D721Med (cell line): ENCODE data around the gene UNC5C.

Experiments used
- DNase-seq: peaks from one replicate; pipeline ENCODE4 v3.0.0; 2011; ENCODE audit warnings: low spot score; ENCODE audit not compliant: insufficient read length
- FAIRE-seq: peaks from 2 replicates; lab custom pipeline; 2011; peaks lifted over from hg19 to GRCh38; lab: Jason Lieb, UNC
- TF ChIP-seq, protein P1 (sequence below): IDR thresholded peaks from 2 replicates; pipeline ENCODE4 v1.5.1; 2012; ENCODE audit warnings: mild to moderate bottlenecking, control low read depth; ENCODE audit not compliant: insufficient read depth; ENCODE audit errors: missing control alignments

The UNC5C gene

DNA sequence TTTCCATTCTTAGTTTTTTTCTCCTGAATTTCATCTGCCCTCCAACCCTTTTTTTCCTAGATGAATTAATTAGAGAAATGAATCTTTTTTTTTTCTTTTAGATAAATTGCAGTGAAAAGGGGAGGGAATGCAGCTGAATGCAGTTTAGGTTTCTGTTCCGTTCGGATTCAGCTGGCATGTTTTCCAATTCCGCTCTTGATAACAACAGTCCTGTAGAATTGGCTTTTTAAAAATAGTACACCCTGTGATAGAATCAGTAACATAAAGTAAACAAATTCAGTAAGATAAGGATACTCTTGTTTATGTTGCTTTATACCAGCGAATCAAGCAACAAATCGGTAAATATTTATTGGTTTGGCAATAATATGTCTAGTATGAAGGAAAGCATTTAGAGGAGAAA, 103.5 kb downstream of the UNC5C start:
- FAIRE-seq (no peak), DNase-seq (no peak)
- TF ChIP-seq, protein P1, sequence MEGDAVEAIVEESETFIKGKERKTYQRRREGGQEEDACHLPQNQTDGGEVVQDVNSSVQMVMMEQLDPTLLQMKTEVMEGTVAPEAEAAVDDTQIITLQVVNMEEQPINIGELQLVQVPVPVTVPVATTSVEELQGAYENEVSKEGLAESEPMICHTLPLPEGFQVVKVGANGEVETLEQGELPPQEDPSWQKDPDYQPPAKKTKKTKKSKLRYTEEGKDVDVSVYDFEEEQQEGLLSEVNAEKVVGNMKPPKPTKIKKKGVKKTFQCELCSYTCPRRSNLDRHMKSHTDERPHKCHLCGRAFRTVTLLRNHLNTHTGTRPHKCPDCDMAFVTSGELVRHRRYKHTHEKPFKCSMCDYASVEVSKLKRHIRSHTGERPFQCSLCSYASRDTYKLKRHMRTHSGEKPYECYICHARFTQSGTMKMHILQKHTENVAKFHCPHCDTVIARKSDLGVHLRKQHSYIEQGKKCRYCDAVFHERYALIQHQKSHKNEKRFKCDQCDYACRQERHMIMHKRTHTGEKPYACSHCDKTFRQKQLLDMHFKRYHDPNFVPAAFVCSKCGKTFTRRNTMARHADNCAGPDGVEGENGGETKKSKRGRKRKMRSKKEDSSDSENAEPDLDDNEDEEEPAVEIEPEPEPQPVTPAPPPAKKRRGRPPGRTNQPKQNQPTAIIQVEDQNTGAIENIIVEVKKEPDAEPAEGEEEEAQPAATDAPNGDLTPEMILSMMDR = no peak

DNA sequence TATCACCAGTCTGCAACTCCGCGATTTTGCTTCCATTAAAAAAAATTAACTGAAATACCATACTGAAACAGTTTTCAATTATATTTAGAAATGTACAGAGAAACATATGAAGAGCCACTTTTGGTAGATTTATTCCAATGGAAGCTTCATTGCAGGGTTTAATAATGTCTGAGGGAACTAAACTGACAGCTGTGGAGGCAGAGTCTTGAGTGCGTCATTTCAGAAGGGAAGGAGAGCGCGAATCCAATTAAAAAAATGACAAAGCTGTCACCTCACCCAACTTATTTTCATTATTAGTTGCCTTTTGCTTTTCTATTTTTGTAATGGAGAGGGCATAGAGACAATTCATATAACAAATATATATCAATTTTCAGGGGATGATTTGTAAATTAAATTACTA, 104.0 kb downstream of the UNC5C start:
- no peak for FAIRE-seq
- TF ChIP-seq, protein P1 = no peak
- DNase-seq = no peak

DNA sequence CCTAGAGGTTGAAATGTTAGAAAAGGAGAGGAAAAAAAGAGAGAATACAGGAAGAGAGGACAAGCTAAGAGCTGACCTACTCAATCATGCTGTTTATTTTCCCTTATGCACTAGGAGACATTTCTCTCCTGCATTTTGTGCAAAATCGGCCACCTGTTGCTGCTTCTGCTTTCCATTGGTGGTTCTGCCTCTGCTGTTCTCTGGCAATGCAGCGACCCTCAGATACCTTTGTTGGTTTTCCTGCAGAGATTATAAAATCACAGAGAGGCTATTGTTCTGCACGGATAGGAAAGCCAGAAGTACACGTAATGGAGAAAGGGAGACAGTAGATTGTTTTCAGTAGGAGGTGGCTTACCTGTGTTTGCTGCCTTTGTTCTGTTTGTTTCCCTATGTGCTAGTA, 108.9 kb downstream of the UNC5C start:
- FAIRE-seq (no peak), DNase-seq (no peak)
- TF ChIP-seq, protein P1 = no peak

DNA sequence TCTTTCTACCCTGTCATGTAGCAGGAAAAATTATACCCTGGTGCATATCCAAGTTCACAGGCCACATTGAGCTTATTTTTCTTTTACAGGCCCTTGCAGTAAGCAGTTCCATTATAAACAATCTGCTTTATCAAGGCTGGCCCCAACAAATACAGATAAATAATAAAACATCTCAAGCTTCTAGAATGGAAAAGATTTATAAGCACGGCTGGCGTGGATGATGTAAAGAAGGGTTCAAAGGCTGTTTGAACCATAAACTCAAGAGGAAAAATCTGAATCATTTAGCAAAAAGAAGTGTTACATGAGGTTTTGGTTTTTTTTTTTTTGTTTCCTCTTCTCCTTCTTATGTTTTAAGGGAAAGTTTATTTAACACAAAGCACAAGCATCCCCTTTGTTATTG, 109.7 kb downstream of the UNC5C start:
- TF ChIP-seq, protein P1 = no peak
- no peak for FAIRE-seq
- DNase-seq = no peak

DNA sequence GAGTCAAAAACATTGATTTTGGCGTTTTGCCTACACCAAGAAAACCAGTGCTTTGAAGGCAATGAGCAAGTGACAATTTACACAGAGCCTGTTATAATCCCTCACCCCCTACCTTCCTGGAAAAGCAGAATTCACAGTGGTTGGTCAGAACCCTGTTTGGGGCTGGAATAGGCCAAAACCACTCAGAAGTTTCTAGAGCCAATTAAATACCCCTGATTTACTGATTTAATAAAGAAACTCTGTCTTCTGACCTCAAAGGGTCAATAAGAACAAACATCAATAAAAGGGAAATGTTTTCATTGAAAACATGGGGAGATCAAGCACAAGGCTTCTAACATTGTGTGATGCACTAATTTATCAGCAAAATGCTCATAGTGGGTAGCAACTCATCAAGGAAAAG, 116.3 kb downstream of the UNC5C start:
- TF ChIP-seq, protein P1 = no peak
- no peak for FAIRE-seq
- no peak for DNase-seq

DNA sequence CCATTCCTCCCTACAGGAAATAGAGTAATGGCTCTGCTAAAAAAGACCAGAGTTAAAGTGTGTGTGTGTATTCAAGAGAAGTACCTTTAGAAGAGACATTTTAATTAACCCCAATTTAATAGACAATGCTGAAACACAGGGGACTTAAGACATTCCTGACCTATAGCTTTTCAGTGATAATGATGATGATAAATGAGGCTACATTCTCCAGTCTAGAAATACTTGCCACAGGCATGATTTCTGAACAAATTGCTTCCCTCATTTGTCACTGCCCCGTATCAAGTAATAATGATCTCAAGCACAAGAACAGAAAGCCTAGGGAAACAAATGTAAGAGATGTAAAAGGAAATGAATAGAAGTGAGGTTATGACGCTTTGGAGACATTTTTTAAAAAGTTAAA, 117.1 kb downstream of the UNC5C start:
- TF ChIP-seq, protein P1 = no peak
- DNase-seq (no peak), FAIRE-seq (no peak)

DNA sequence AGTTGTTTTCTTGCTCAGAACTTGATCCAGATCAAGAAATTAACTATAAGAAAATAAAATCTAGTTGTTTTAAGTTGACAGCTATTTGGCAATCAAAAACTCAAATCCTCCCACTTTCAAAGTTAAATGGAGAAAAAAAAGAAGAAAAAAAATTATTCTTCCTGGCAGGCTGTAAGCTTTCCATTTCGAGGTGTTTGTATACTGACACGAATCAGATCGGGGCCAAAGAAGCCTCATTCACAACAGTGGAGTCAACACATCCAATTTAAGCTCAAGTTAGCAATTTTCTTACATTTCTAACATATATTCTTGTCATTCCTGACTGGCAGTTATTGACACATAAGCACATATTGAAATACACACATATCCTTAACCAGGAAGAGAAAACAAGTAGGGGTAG, 119.4 kb downstream of the UNC5C start:
- TF ChIP-seq, protein P1 = no peak
- FAIRE-seq = no peak

More for the DNA sequence above, 119.4 kb downstream of the UNC5C start:
- no peak for DNase-seq
